Measurements from ENCODE around the gene YTHDF2. TPM values are rescaled to one million over a fixed set of nuclear protein-coding genes. Genes with fewer than 3 reads are reported as not detected.

YTHDF2 gene
- total RNA-seq, 1 donor from 2014 or later = 59.5 TPM

GRCh38 chr1:28811369-28811765 is 74.6 kb downstream of the YTHDF2 start:
- no peaks in the 10 kb centered on the region for H3K36me3 ChIP-seq (ENCODE audit: control insufficient read depth in 3 of 3, insufficient read depth in 3 of 3, low read length in 3 of 3)
- H3K27me3 ChIP-seq (ENCODE audit: control insufficient read depth in 3 of 3, insufficient read depth in 3 of 3, low read length in 3 of 3) = peaks cover 54 to 63% (median 60%) of the 10 kb centered on the region in 3 donors
- H3K9ac ChIP-seq (ENCODE audit: low read depth in 1 of 3, low read length in 3 of 3) = no peak overlapping the region
- H3K27ac ChIP-seq (ENCODE audit: low read depth, low read length) = no peak overlapping the region
- H3K4me1 ChIP-seq (ENCODE audit: control insufficient read depth in 3 of 3, insufficient read depth in 3 of 3, low read length in 3 of 3) = peaks cover 0 to 2% (median 0%) of the 10 kb centered on the region in 3 donors
- H3K4me3 ChIP-seq (ENCODE audit: low read length in 3 of 3) = no peak overlapping the region
- H3K9me3 ChIP-seq (ENCODE audit: control insufficient read depth in 3 of 3, low read length in 3 of 3) = no peaks in the 10 kb centered on the region

- H3K36me3 ChIP-seq (ENCODE audit: control insufficient read depth in 3 of 3, insufficient read depth in 3 of 3, low read length in 3 of 3) = no peaks in the 10 kb centered on the region
- no peak within 1 kb of the TSS for H3K9ac ChIP-seq (ENCODE audit: low read depth in 1 of 3, low read length in 3 of 3)
- peaks cover 60 to 68% (median 64%) of the 10 kb centered on the region in 3 donors for H3K27me3 ChIP-seq (ENCODE audit: control insufficient read depth in 3 of 3, insufficient read depth in 3 of 3, low read length in 3 of 3)
- no peaks in the 10 kb centered on the region for H3K9me3 ChIP-seq (ENCODE audit: control insufficient read depth in 3 of 3, low read length in 3 of 3)
- peaks cover 0 to 2% (median 0%) of the 10 kb centered on the region in 3 donors for H3K4me1 ChIP-seq (ENCODE audit: control insufficient read depth in 3 of 3, insufficient read depth in 3 of 3, low read length in 3 of 3)
- H3K4me3 ChIP-seq (ENCODE audit: low read length in 3 of 3) = no peak within 1 kb of the TSS
- H3K27ac ChIP-seq (ENCODE audit: low read depth, low read length) = no peak within 1 kb of the TSS
Observed at GRCh38 chr1:28811766-28812668, 75.3 kb downstream of the YTHDF2 start, which contains the start of gene OPRD1. OPRD1 (plus strand) TSS chr1:28812170; CDS start chr1:28812384, 214 bp downstream.

- H3K27me3 ChIP-seq (ENCODE audit: control insufficient read depth in 3 of 3, insufficient read depth in 3 of 3, low read length in 3 of 3) = peaks cover 66 to 72% (median 68%) of the 10 kb centered on the region in 3 donors
- H3K27ac ChIP-seq (ENCODE audit: low read depth, low read length) = no peak overlapping the region
- H3K9me3 ChIP-seq (ENCODE audit: control insufficient read depth in 3 of 3, low read length in 3 of 3) = no peaks in the 10 kb centered on the region
- H3K4me3 ChIP-seq (ENCODE audit: low read length in 3 of 3) = no peak overlapping the region
- no peaks in the 10 kb centered on the region for H3K36me3 ChIP-seq (ENCODE audit: control insufficient read depth in 3 of 3, insufficient read depth in 3 of 3, low read length in 3 of 3)
- H3K4me1 ChIP-seq (ENCODE audit: control insufficient read depth in 3 of 3, insufficient read depth in 3 of 3, low read length in 3 of 3) = peaks cover 0 to 2% (median 0%) of the 10 kb centered on the region in 3 donors
- H3K9ac ChIP-seq (ENCODE audit: low read depth in 1 of 3, low read length in 3 of 3) = no peak overlapping the region
Observed at GRCh38 chr1:28812669-28813468, 76.1 kb downstream of the YTHDF2 start.

GRCh38 chr1:28813931-28814465 is 77.3 kb downstream of the YTHDF2 start:
- H3K27ac ChIP-seq (ENCODE audit: low read depth, low read length) = no peak overlapping the region
- H3K4me3 ChIP-seq (ENCODE audit: low read length in 3 of 3) = no peak overlapping the region
- H3K9me3 ChIP-seq (ENCODE audit: control insufficient read depth in 3 of 3, low read length in 3 of 3) = no peaks in the 10 kb centered on the region
- no peak overlapping the region for H3K9ac ChIP-seq (ENCODE audit: low read depth in 1 of 3, low read length in 3 of 3)
- no peaks in the 10 kb centered on the region for H3K36me3 ChIP-seq (ENCODE audit: control insufficient read depth in 3 of 3, insufficient read depth in 3 of 3, low read length in 3 of 3)
- H3K4me1 ChIP-seq (ENCODE audit: control insufficient read depth in 3 of 3, insufficient read depth in 3 of 3, low read length in 3 of 3) = peaks cover 0 to 2% (median 0%) of the 10 kb centered on the region in 3 donors
- H3K27me3 ChIP-seq (ENCODE audit: control insufficient read depth in 3 of 3, insufficient read depth in 3 of 3, low read length in 3 of 3) = peaks cover 72 to 79% (median 76%) of the 10 kb centered on the region in 3 donors

- Histone ChIP-seq H3K27me3 (ENCODE audit: control insufficient read depth in 3 of 3, insufficient read depth in 3 of 3, low read length in 3 of 3) (peaks cover 67 to 71% (median 70%) of the 10 kb centered on the region in 3 donors), H3K36me3 (ENCODE audit: control insufficient read depth in 3 of 3, insufficient read depth in 3 of 3, low read length in 3 of 3) (no peaks in the 10 kb centered on the region), H3K9ac (ENCODE audit: low read depth in 1 of 3, low read length in 3 of 3) (no peak overlapping the region), H3K4me3 (ENCODE audit: low read length in 3 of 3) (no peak overlapping the region), H3K4me1 (ENCODE audit: control insufficient read depth in 3 of 3, insufficient read depth in 3 of 3, low read length in 3 of 3) (peaks cover 0 to 2% (median 0%) of the 10 kb centered on the region in 3 donors), H3K27ac (ENCODE audit: low read depth, low read length) (no peak overlapping the region), H3K9me3 (ENCODE audit: control insufficient read depth in 3 of 3, low read length in 3 of 3) (no peaks in the 10 kb centered on the region)
Observed at GRCh38 chr1:28815533-28816185, 78.9 kb downstream of the YTHDF2 start.

GRCh38 chr1:28817133-28817532 is 80.4 kb downstream of the YTHDF2 start:
- Histone ChIP-seq H3K9me3 (ENCODE audit: control insufficient read depth in 3 of 3, low read length in 3 of 3) (no peaks in the 10 kb centered on the region), H3K36me3 (ENCODE audit: control insufficient read depth in 3 of 3, insufficient read depth in 3 of 3, low read length in 3 of 3) (no peaks in the 10 kb centered on the region), H3K27ac (ENCODE audit: low read depth, low read length) (no peak overlapping the region), H3K4me1 (ENCODE audit: control insufficient read depth in 3 of 3, insufficient read depth in 3 of 3, low read length in 3 of 3) (peaks cover 0 to 2% (median 0%) of the 10 kb centered on the region in 3 donors), H3K9ac (ENCODE audit: low read depth in 1 of 3, low read length in 3 of 3) (no peak overlapping the region), H3K4me3 (ENCODE audit: low read length in 3 of 3) (no peak overlapping the region), H3K27me3 (ENCODE audit: control insufficient read depth in 3 of 3, insufficient read depth in 3 of 3, low read length in 3 of 3) (peaks cover 55 to 58% (median 58%) of the 10 kb centered on the region in 3 donors)

- Histone ChIP-seq H3K36me3 (ENCODE audit: control insufficient read depth in 3 of 3, insufficient read depth in 3 of 3, low read length in 3 of 3) (no peaks in the 10 kb centered on the region), H3K4me1 (ENCODE audit: control insufficient read depth in 3 of 3, insufficient read depth in 3 of 3, low read length in 3 of 3) (no peaks in the 10 kb centered on the region), H3K9ac (ENCODE audit: low read depth in 1 of 3, low read length in 3 of 3) (no peak overlapping the region), H3K27ac (ENCODE audit: low read depth, low read length) (no peak overlapping the region), H3K4me3 (ENCODE audit: low read length in 3 of 3) (no peak overlapping the region), H3K27me3 (ENCODE audit: control insufficient read depth in 3 of 3, insufficient read depth in 3 of 3, low read length in 3 of 3) (peaks cover 37 to 43% (median 39%) of the 10 kb centered on the region in 3 donors), H3K9me3 (ENCODE audit: control insufficient read depth in 3 of 3, low read length in 3 of 3) (no peaks in the 10 kb centered on the region)
Observed at GRCh38 chr1:28819020-28819419, 82.3 kb downstream of the YTHDF2 start.

Small RNA genes lying within 50 kb of the gene (small RNA-seq; reads per million reads assigned to genes)
- gene RF00422 = not detected

Other genes starting within 250 kb of the YTHDF2 start
- 21.9 TPM for gene RCC1, start 230.9 kb upstream of the YTHDF2 start, total RNA-seq
- 15.1 TPM for gene TRNAU1AP, start 183.9 kb upstream of the YTHDF2 start, total RNA-seq
- 5.7 TPM for gene RAB42, start 144.7 kb upstream of the YTHDF2 start, total RNA-seq
- gene TAF12, start 93.9 kb upstream of the YTHDF2 start, total RNA-seq = 32.9 TPM
- not detected for gene RNU11, start 88.3 kb upstream of the YTHDF2 start, total RNA-seq
- gene GMEB1, start 68.2 kb upstream of the YTHDF2 start, total RNA-seq = 4.7 TPM
- gene OPRD1, start 75.2 kb downstream of the YTHDF2 start, total RNA-seq = 0.52 TPM
- gene EPB41, start 177.6 kb downstream of the YTHDF2 start, total RNA-seq = 37.6 TPM

All from skeletal muscle tissue (tissue), 5 donors.